ENCODE measurements around the gene TM4SF5.

GRCh38 chr17:4742629-4743028 lies 29.1 kb upstream of the TM4SF5 start:
- TF ChIP-seq POLR2A (IDR thresholded peaks at IDR 0.05) (no peak), CTCF (IDR thresholded peaks at IDR 0.05) (no peak)
